Neutrophil (primary cell): ENCODE data around the gene ZNF200.

Source experiments
- H3K27ac ChIP-seq: fragments of 200-600 bp; sonication (generic); 2 replicates; pipeline ENCODE4 v1.5.1; 2016; ENCODE audit warnings: mild to moderate bottlenecking, moderate library complexity
- H3K27me3 ChIP-seq: fragments of 200-600 bp; sonication (generic); 2 replicates; pipeline ENCODE4 v1.6.0; 2016; ENCODE audit warnings: mild to moderate bottlenecking
- H3K36me3 ChIP-seq: fragments of 200-600 bp; sonication (generic); 2 replicates; pipeline ENCODE4 v1.5.1; 2017
- H3K4me1 ChIP-seq, 2 experiments: fragments of 200-600 bp in 1 of 2; sonication (generic) in 1 of 2; 1 replicate in 1 of 2; 2 replicates in 1 of 2; pipeline versions ENCODE4 v1.5.1 to v1.6.1; 2013 to 2016; ENCODE audit warnings: low read depth in 1 of 2, low read length in 1 of 2, mild to moderate bottlenecking in 1 of 2, moderate library complexity in 1 of 2; ENCODE audit not compliant: control insufficient read depth in 1 of 2, insufficient read depth in 1 of 2
- H3K4me3 ChIP-seq, 2 experiments: fragments of 200-600 bp in 1 of 2; sonication (generic) in 1 of 2; 1 replicate in 1 of 2; 2 replicates in 1 of 2; pipeline ENCODE4 v1.5.1; 2013 to 2016; ENCODE audit warnings: low read depth in 1 of 2, low read length in 1 of 2, mild to moderate bottlenecking in 1 of 2, moderate library complexity in 1 of 2
- H3K9me3 ChIP-seq: fragments of 200-600 bp; sonication (generic); 2 replicates; pipeline ENCODE4 v1.5.1; 2016
- CTCF ChIP-seq: fragments of 200-600 bp; sonication (generic); IDR thresholded peaks from 2 replicates; pipeline ENCODE4 v1.5.1; 2016; ENCODE audit warnings: antibody characterized with exemption

Gene ZNF200

GRCh38 chr16:3256866-3257465 is 22.0 kb upstream of the ZNF200 start:
- H3K27me3 ChIP-seq: no peaks in the 10 kb centered on the region
- peak overlapping the region; percentile 83 to 91 for H3K4me3 ChIP-seq
- H3K36me3 ChIP-seq: peaks cover 27% of the 10 kb centered on the region
- H3K9me3 ChIP-seq: no peaks in the 10 kb centered on the region
- peaks cover 91 to 100% of the 10 kb centered on the region in 2 experiments for H3K4me1 ChIP-seq
- TF ChIP-seq CTCF: no peak
- H3K27ac ChIP-seq: peak overlapping the region; percentile 97

GRCh38 chr16:3256146-3256865 is 21.3 kb upstream of the ZNF200 start, which contains the start of gene MEFV:
MEFV (minus strand) TSS chr16:3256633; CDS start chr16:3256587, 46 bp downstream.
- H3K4me3 ChIP-seq: peak within 1 kb of the TSS; percentile 83 to 91

GRCh38 chr16:3254309-3254708 is 19.4 kb upstream of the ZNF200 start:
- Histone ChIP-seq H3K9me3 (no peaks in the 10 kb centered on the region), H3K27me3 (no peaks in the 10 kb centered on the region), H3K36me3 (peaks cover 52% of the 10 kb centered on the region), H3K27ac (peak overlapping the region; percentile 97), H3K4me1 (peaks cover 88 to 100% of the 10 kb centered on the region in 2 experiments), H3K4me3 (peak overlapping the region; percentile 83 to 91)
- TF ChIP-seq CTCF: no peak

More at GRCh38 chr16:3256146-3256865, 21.3 kb upstream of the ZNF200 start, which contains the start of gene MEFV:
- H3K4me1 ChIP-seq: peaks cover 89 to 100% of the 10 kb centered on the region in 2 experiments
- H3K27ac ChIP-seq: peak within 1 kb of the TSS; percentile 97
- no peak for TF ChIP-seq CTCF
- peaks cover 32% of the 10 kb centered on the region for H3K36me3 ChIP-seq
- no peaks in the 10 kb centered on the region for H3K27me3 ChIP-seq
- H3K9me3 ChIP-seq: no peaks in the 10 kb centered on the region

GRCh38 chr16:3252967-3253366 is 18.0 kb upstream of the ZNF200 start:
- H3K9me3 ChIP-seq: no peaks in the 10 kb centered on the region
- TF ChIP-seq CTCF: no peak
- H3K4me3 ChIP-seq: peak overlapping the region; percentile 83 to 91
- no peaks in the 10 kb centered on the region for H3K27me3 ChIP-seq
- H3K36me3 ChIP-seq: peaks cover 65% of the 10 kb centered on the region
- H3K27ac ChIP-seq: peak overlapping the region; percentile 97
- H3K4me1 ChIP-seq: peaks cover 81 to 91% of the 10 kb centered on the region in 2 experiments

- no peaks in the 10 kb centered on the region for H3K27me3 ChIP-seq
- H3K36me3 ChIP-seq: peaks cover 94% of the 10 kb centered on the region
These were observed 14.5 kb upstream of the ZNF200 start for GRCh38 chr16:3249451-3249850.

More at GRCh38 chr16:3249451-3249850, 14.5 kb upstream of the ZNF200 start:
- H3K4me1 ChIP-seq: peaks cover 70 to 74% of the 10 kb centered on the region in 2 experiments
- no peak for TF ChIP-seq CTCF
- no peaks in the 10 kb centered on the region for H3K9me3 ChIP-seq
- peak overlapping the region; percentile 53 for H3K27ac ChIP-seq
- H3K4me3 ChIP-seq: peak overlapping the region in 1 of 2 experiments; percentile 3
